HT-29 (cell line): ENCODE data around the gene SBK1. TPM values are rescaled to one million over a fixed set of nuclear protein-coding genes. Genes with fewer than 3 reads are reported as not detected.
"Not testable (repeated sequence)": the region's sequence is repeated elsewhere in the genome, so short reads cannot be mapped to it uniquely, and the experiment has no call there.

Experiments used
- DNase-seq: peaks from one replicate; pipeline ENCODE4 v3.0.0-alpha.2; 2015; ENCODE audit warnings: low spot score
- small RNA-seq: library from RNA; depleted of rRNA; stranded (forward); fragments of <200 nt; gene quantifications from one replicate; pipeline ENCODE3, GENCODE V24; 2014
- total RNA-seq: library from RNA; depleted of rRNA; stranded (reverse); fragments of >200 nt; shearing (Covaris generic); gene quantifications from 2 replicates; pipeline ENCODE4 v1.2.3, GENCODE V29; 2014; rRNA removed

SBK1 gene
- total RNA-seq, 1 experiment from 2014 or later = 1.1 TPM

DNA sequence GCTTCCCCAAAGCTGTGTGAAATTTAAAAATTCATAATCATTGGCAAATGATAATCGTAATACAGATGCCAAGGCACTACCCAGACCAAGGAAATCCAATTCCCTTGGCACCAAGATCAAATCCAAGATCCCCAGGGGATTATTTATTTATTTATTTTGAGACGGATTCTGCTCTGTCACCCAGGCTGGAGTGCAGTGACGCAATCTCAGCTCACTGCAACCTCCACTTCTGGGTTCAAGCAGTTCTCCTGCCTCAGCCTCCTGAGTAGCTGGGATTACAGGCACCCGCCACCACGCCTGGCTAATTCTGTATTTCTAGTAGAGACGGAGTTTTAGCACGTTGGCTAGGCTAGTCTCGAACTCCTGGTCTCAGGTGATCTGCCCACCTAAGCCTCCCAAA, 43.4 kb downstream of the SBK1 start:
- not testable (repeated sequence) for DNase-seq

DNA sequence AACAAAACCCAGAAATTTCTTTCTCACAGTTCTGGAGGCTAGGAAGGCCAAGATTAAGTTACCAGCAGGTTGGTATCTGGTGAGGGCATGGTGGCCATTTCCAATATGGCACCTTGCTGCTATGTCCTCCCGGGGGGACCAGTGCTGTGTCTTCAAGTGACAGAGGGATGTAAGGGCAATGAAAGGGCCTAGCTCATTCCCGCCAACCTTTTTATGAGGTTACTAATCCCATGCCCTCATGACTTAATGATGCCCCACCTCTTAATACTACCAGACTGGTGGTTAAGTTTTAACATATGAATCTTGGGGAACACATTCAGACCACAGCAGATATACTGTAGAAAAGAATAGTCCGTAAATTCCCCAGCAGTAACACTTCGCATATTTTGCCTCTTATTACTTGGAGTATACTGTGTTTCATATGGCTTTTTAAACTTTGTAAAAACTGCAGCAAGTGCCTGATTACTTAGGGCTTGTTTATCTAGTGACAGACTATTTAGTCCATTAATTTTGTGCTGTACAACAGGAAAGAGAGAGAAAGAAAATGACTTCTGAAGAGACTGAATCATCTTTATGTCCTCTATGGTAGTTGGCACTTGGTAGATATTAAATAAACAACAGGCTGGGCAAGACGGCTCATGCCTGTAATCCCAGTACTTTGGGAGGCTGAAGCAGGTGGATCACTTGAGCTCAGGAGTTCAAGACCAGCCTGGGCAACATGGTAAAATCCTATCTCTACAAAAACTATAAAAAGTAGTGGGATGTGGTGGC, 44.8 kb downstream of the SBK1 start:
- not testable (repeated sequence) for DNase-seq

DNA sequence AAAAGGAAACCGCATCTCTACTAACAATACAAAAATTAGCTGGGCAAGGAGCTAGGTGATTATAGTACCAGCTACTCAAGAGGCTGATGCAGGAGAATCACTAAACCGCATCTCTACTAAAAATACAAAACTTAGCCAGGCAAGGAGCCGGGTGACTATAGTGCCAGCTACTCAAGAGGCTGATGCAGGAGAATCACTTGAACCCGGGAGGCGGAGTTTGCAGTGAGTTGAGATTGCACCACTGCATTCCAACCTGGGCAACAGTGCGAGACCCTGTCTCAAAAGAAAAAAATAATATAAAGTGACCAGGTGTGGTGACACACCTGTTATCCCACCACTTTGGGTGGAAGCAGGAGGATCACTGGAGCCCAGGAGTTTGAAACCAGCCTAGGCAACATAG, 45.9 kb downstream of the SBK1 start:
- not testable (repeated sequence) for DNase-seq

DNA sequence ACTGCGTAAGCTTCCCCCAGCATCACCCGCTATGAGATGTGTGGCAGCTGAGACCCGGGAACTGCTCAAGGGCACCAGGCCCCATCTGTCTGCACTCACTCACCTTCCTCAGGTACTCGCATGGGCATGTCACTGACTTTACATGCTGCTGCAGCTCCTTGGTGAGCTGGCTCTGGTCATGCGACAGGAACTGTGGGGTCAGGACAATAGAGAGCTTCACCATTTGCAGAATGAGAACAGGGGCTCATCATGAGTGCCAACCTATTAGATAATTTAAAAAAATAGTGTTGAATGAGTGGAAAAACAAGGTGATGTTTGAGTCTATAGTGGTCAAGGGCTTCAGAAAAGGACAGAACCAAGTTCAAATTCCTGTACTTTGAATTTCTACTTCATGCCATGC, 70.3 kb downstream of the SBK1 start:
- not testable (repeated sequence) for DNase-seq

- DNase-seq = not testable (repeated sequence)
These were observed 71.1 kb downstream of the SBK1 start, which contains the start of gene NPIPB6 for GRCh38 chr16:28363408-28363807. Gene NPIPB6 (minus strand): TSS chr16:28363508. CDS start chr16:28362822, 686 bp downstream.

DNA sequence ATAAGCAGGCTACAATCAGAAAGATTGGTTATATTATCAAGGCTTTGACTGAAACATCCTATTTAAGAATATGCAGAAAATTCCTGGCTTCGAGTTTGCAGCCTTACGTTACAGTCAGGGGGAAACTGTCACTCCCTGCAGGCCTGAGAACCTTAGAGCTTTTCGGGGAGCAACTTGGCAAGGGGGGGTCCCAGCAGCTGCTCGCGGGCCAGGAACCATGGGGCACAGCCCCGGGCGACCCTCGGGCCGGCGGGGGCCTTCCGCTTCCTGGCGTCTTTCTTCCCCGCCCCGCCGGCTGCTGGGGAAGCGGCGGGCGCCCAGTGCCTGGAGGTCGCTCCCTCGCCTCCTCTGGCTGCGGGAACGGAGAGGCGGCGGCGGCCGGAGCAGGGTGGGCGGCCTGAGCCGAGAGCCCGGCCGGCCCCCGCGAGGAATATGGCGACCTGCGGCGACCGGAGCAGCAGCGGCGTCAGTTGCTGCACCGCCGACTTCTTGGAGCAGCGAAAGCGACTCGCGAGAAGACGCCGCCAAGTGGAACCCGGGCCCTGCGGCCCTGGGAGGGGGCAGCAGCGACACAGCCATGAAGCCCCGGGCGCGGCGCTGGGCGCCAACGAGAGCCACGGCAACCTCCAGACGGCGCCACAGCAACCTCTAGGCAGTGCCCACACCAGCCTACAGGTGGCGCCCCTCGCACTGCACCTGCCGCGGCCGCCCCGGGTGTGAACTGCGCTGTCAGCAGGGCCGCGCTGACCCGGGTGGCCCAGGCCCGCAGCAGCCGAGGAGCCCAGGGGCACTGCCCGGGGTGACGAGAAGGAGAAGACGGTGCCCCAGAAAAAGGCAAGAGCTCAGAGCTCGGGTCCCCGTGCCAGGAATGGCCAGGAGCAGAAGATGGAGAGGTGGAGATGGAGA, 72.2 kb downstream of the SBK1 start:
- DNase-seq = not testable (repeated sequence)

DNA sequence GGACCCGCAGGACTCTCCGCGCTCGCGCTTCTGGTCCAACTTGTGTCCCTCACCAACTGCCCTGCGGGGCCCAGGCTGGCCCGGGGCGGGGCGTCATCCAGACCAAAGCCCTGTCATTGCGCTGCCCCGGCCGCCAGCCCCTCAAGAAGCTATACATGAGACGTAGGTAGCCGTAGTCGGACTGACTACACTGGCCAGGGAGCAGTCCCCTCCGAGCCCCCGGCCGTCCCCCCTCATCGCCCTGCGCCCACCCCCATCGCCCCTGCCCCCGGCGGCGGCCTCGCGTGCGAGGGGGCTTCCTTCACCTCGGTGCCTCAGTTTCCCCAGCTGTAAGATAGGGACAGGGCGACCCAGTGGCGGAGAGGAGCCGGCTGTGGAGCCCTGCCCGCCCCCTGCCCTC, 75.6 kb downstream of the SBK1 start:
- not testable (repeated sequence) for DNase-seq

Small RNAs within 50 kb of the gene (small RNA-seq; reads per million reads assigned to genes)
- gene AC138904.2 = not detected

Other genes with a start within 250 kb of the SBK1 start
- gene GSG1L, start 228.8 kb upstream of the SBK1 start, total RNA-seq = not detected in 2 replicates
- gene XPO6, start 80.6 kb upstream of the SBK1 start, total RNA-seq = 178 and 193 TPM in 2 replicates
- 1.2 TPM in 1 of 2 replicates, not detected in the other for gene NPIPB6, start 71.0 kb downstream of the SBK1 start, total RNA-seq
- 110 and 114 TPM in 2 replicates for gene EIF3CL, start 111.3 kb downstream of the SBK1 start, total RNA-seq
- gene NPIPB7, start 179.8 kb downstream of the SBK1 start, total RNA-seq = not detected in 2 replicates
- gene CLN3, start 199.5 kb downstream of the SBK1 start, total RNA-seq = 28.0 and 37.8 TPM in 2 replicates
- 0.05 TPM in 1 of 2 replicates, not detected in the other for gene APOBR, start 202.1 kb downstream of the SBK1 start, total RNA-seq
- gene IL27, start 214.3 kb downstream of the SBK1 start, total RNA-seq = not detected in 2 replicates
- 0.34 and 0.56 TPM in 2 replicates for gene NUPR1, start 246.4 kb downstream of the SBK1 start, total RNA-seq